VCaP (cell line): ENCODE measurements around the gene AMMECR1.
A peak's percentile ranks its signal among the peaks of the same experiment; 100 is the strongest.
"Not testable (repeated sequence)": the region's sequence is repeated elsewhere in the genome, so short reads cannot be mapped to it uniquely, and the experiment has no call there.

Experiments
- H3K27ac ChIP-seq: fragments of 450-650 bp; 2 replicates; pipeline ENCODE4 v1.5.1; 2017
- TF ChIP-seq, protein P1 (sequence below): fragments of 450-650 bp; conservative IDR thresholded peaks from 2 replicates; pipeline ENCODE4 v1.5.1; 2017; ENCODE audit warnings: mild to moderate bottlenecking, moderate library complexity

Gene AMMECR1

DNA sequence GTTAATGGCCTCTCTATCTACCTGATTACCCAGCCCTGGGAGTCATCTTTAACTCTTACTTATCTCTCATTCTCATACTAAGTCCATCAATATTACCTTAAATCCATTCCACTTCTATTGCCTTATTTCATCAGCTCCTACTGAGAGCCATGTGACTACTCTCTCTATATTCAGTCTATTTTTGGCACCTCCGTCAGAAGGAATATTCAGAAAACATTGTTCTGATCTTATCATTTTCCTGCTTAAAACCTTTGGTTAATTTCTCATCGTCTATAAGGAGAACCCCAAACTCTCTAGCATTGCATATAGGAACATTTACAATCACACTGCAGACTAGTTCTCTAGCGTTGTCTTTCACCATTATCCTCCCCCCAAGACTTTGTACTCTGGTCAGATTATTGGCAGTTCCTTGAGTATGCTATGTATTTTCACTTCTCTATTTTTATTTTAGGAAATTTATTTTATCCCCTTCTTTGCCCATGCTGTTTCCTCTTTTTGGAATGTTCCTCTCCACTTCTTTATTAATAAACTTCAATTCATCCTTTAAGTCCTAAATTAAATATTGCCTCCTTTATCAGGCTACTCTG is 13.7 kb upstream of the AMMECR1 start:
- TF ChIP-seq, protein P1, sequence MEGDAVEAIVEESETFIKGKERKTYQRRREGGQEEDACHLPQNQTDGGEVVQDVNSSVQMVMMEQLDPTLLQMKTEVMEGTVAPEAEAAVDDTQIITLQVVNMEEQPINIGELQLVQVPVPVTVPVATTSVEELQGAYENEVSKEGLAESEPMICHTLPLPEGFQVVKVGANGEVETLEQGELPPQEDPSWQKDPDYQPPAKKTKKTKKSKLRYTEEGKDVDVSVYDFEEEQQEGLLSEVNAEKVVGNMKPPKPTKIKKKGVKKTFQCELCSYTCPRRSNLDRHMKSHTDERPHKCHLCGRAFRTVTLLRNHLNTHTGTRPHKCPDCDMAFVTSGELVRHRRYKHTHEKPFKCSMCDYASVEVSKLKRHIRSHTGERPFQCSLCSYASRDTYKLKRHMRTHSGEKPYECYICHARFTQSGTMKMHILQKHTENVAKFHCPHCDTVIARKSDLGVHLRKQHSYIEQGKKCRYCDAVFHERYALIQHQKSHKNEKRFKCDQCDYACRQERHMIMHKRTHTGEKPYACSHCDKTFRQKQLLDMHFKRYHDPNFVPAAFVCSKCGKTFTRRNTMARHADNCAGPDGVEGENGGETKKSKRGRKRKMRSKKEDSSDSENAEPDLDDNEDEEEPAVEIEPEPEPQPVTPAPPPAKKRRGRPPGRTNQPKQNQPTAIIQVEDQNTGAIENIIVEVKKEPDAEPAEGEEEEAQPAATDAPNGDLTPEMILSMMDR = no peak
- H3K27ac ChIP-seq = no peak overlapping the region

DNA sequence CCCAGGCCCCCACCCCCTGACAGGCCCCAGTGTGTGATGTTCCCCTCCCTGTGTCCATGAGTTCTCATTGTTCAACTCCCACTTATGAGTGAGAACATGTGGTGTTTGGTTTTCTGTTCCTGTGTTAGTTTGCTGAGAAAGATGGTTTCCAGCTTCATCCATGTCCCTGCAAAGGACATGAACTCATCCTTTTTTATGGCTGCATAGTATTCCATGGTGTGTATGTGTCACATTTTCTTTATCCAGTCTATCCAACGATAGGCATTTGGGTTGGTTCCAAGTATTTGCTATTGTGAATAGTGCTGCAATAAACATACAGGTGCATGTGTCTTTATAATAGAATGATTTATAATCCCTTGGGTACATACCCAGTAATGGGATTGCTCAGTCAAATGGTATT is 10.7 kb upstream of the AMMECR1 start:
- H3K27ac ChIP-seq = not testable (repeated sequence)

DNA sequence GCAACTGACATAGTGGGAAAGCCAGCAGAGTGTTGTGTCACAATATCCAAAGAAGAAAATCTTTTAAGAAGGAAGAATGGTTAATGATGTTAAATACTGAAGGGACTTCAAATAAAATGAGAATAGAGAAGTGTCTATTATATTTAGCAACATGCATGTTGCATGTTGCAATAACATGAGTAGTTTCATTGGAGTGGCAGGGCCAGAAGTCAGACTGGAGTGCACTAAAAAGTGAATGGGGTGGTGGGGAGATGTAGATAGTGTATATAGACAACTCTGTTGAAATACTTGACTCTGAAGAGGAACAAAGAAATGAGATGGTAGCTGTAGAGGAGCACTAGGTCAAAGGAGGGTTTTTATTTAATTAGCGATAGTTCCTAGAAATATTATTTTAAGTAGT is 9.5 kb upstream of the AMMECR1 start:
- TF ChIP-seq, protein P1 = no peak
- no peak overlapping the region for H3K27ac ChIP-seq

DNA sequence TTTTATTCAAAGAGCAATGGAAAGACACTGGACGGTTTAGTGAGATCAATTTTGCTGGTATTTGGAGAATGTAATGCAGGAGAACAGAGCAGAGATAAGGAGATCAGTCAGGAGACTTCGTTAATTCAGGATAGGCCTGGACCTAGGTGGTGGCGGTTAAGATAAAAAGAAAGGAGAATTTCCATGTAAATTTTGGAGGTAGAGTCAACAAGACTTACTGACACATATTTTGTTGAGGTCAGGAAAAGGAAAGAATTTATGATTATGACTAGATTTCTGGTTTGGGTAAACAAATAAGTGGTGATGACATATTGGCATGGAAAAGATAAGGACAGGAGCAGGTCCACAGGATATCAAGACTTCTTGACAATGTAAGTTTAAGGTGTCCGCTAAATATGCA is 8.8 kb upstream of the AMMECR1 start:
- TF ChIP-seq, protein P1 = no peak
- H3K27ac ChIP-seq = no peak overlapping the region

DNA sequence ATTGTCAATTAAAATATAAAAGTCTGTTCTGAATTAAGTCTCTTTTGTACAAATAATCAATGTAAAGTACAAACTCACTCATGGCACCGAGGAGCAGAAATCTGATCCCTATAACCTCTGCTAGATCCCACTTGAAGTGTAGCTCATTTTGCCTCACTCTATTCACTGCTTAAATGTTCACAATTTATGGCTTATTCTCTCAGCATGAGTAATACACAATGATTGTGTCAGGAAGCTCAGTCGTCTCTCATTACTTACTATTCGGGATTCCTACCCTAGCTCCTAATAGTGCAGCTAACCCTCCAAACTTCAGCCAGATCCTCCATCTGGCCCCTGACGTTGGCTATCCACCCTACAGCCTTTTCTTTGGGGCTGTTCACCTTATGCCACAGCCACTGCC is 4.7 kb upstream of the AMMECR1 start:
- TF ChIP-seq, protein P1 = no peak
- no peak overlapping the region for H3K27ac ChIP-seq

DNA sequence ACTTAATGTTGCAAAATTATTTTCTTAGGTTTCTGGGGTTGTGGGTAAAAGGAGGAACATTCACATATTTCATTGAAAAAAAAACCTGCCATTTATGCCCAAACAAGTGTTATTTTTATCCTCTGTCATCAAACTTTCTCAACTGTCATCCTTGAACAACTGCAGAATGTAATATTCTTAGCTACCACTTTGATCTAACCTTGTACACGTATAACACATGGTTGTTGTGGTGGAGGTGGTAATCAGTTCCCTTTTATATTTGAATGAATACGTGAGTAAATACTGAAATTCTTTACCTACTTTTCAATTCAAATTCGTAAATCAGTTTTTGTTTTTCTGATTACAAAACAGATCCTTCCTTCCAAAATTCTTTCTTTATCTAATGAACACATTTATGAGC is 3.8 kb upstream of the AMMECR1 start:
- 0 out of 2 replicates have a peak overlapping the region, but pooled peaks have one; percentile 84 for H3K27ac ChIP-seq
- TF ChIP-seq, protein P1 = no peak

DNA sequence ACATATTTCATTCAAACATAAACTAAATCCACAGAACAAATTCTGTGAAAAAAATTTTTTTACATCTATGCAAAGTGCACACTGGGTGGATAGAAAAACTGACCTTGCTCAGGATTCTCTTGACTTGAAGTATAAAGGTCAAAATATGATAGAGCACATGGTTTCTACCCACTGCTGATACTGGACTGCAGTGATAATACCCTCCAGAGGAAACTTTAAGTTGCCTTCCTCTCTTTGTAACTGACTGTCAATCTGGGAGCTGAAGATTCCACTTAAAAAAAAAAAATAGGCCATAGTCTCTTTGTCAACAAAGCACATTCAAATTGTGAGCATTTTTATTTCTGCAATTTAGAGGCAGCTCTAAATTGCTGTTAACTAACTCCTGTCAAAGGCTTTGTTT is 3.2 kb upstream of the AMMECR1 start:
- TF ChIP-seq, protein P1 = no peak
- peak overlapping the region; percentile 84 for H3K27ac ChIP-seq

DNA sequence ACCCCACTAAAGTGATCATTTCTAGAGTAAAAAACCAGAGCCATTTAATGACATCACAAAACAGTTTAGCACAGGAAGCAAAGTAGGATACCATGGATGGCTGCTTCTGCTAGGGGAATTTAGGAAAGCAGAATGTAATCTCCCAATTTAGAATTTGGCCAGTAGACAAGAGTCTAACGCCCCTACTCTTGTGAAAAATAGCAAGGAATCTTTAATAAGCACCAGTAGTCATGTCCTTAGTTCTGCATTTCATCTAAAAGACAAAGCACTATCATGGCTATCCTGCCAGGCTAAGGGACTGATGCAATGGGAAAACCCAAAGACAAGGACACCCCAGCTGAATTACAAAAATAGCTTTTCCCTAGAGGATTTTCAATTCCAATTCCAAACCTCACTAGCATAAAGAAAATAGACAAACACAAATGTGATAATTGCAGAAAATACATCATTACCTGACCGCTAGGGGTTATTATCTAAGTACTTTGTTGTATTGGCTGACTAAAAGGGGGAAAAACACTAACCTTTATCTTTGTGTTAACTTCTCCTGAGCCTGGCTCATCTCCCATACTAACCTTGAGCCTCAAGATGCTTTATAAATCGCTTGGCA is 2.6 kb upstream of the AMMECR1 start:
- peak overlapping the region; percentile 84 for H3K27ac ChIP-seq
- TF ChIP-seq, protein P1 = no peak
